DND-41 (cell line): Measurements from ENCODE around the gene TLX1.

Source experiments
- CTCF ChIP-seq: IDR thresholded peaks from 2 replicates; pipeline ENCODE4 v1.5.1; 2012; ENCODE audit warnings: borderline replicate concordance, low read length, moderate library complexity, mild to moderate bottlenecking; ENCODE audit not compliant: poor library complexity, severe bottlenecking; ENCODE audit errors: extremely low read depth
- EZH2 ChIP-seq: IDR thresholded peaks from 3 replicates; pipeline ENCODE4 v1.6.1; 2012; ENCODE audit warnings: borderline replicate concordance, low read depth, mild to moderate bottlenecking, moderate library complexity, low read length, inconsistent platforms; ENCODE audit not compliant: severe bottlenecking

- TF ChIP-seq CTCF (no peak), EZH2 (no peak)
Observed at GRCh38 chr10:101118031-101118430, 13.1 kb upstream of the TLX1 start.
